Neural crest cell (in vitro differentiated cells): ENCODE measurements around the gene UROC1. TPM values are rescaled to one million over a fixed set of nuclear protein-coding genes. Genes with fewer than 3 reads are reported as not detected.

Source experiments
- DNase-seq: peaks from one replicate; pipeline ENCODE4 v3.0.0; 2021; ENCODE audit warnings: low read depth, mixed read lengths, low spot score
- H3K27ac Mint-ChIP-seq: one replicate; pipeline ENCODE4 v1.8.0; 2021; ENCODE audit warnings: mild to moderate bottlenecking, mixed read lengths; ENCODE audit not compliant: unreplicated experiment
- H3K27me3 Mint-ChIP-seq: 2 replicates; pipeline ENCODE4 v1.8.0; 2021; ENCODE audit warnings: low read depth, mild to moderate bottlenecking, mixed read lengths
- H3K36me3 Mint-ChIP-seq: 2 replicates; pipeline ENCODE4 v1.8.0; 2021; ENCODE audit warnings: low read depth, mild to moderate bottlenecking, mixed read lengths
- H3K4me1 Mint-ChIP-seq: 2 replicates; pipeline ENCODE4 v1.8.0; 2021; ENCODE audit warnings: mixed read lengths
- H3K4me3 Mint-ChIP-seq: one replicate; pipeline ENCODE4 v1.8.0; 2021; ENCODE audit warnings: mild to moderate bottlenecking, mixed read lengths
- H3K9me3 Mint-ChIP-seq: 2 replicates; pipeline ENCODE4 v1.8.0; 2021; ENCODE audit warnings: mixed read lengths
- total RNA-seq: library from RNA; stranded (reverse); gene quantifications from 2 replicates; pipeline ENCODE4 v1.2.1, GENCODE V29; 2021
- TF ChIP-seq, protein P1 (sequence below): fragments of 200-600 bp; sonication (generic); conservative IDR thresholded peaks from 2 replicates; pipeline ENCODE4 v1.5.0; 2021; ENCODE audit warnings: antibody characterized with exemption, mild to moderate bottlenecking

UROC1 gene
- total RNA-seq, 1 donor from 2014 or later: not detected

DNA sequence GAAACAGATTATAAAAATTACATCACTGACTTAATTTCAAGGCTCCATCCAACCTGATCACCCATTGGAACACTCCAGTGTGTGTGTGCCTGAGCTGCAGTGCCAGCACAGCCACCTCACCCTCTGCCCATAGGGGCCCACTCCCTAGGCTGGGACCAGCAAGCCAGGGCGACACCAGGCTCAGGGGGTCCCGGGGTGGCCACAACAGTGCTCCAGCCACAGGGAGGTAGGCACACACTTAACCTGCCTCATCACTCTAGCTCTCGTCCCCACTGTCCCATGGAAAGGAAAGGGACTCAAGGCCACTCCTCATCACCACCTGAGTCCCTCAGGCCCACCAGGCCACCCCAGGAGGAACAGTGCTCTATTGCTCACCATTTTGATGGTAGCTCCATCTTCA is 66.8 kb downstream of the UROC1 start:
- Mint-ChIP-seq H3K9me3 (no peaks in the 10 kb centered on the region), H3K27ac (no peak overlapping the region), H3K36me3 (peaks cover 7% of the 10 kb centered on the region), H3K27me3 (no peaks in the 10 kb centered on the region), H3K4me1 (peaks cover 15% of the 10 kb centered on the region), H3K4me3 (no peak overlapping the region)
- no peak for DNase-seq
- TF ChIP-seq, protein P1, sequence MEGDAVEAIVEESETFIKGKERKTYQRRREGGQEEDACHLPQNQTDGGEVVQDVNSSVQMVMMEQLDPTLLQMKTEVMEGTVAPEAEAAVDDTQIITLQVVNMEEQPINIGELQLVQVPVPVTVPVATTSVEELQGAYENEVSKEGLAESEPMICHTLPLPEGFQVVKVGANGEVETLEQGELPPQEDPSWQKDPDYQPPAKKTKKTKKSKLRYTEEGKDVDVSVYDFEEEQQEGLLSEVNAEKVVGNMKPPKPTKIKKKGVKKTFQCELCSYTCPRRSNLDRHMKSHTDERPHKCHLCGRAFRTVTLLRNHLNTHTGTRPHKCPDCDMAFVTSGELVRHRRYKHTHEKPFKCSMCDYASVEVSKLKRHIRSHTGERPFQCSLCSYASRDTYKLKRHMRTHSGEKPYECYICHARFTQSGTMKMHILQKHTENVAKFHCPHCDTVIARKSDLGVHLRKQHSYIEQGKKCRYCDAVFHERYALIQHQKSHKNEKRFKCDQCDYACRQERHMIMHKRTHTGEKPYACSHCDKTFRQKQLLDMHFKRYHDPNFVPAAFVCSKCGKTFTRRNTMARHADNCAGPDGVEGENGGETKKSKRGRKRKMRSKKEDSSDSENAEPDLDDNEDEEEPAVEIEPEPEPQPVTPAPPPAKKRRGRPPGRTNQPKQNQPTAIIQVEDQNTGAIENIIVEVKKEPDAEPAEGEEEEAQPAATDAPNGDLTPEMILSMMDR: no peak

DNA sequence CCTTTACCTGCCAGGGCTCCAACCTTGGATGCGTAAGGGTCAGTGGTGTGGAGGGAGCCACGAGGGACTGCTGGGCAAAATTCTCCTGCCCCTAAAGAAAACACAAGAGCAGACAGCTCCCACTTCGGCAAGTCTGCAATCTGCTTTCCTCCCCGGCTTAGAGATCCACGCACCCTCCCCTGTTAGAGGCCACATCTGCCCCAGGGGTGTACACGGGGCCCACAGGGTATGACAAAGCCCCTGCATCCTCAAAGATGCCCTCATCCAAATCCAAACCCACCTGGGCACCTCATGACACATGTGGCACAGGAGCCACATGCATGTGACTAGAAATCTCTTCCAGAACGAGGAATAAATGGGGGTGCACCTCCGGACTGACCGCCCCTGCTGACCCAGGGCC is 67.4 kb downstream of the UROC1 start:
- peaks cover 11% of the 10 kb centered on the region for H3K4me1 Mint-ChIP-seq
- TF ChIP-seq, protein P1: no peak
- H3K4me3 Mint-ChIP-seq: no peak overlapping the region
- no peak for DNase-seq
- H3K27me3 Mint-ChIP-seq: no peaks in the 10 kb centered on the region
- no peaks in the 10 kb centered on the region for H3K9me3 Mint-ChIP-seq
- no peak overlapping the region for H3K27ac Mint-ChIP-seq
- peaks cover 4% of the 10 kb centered on the region for H3K36me3 Mint-ChIP-seq

DNA sequence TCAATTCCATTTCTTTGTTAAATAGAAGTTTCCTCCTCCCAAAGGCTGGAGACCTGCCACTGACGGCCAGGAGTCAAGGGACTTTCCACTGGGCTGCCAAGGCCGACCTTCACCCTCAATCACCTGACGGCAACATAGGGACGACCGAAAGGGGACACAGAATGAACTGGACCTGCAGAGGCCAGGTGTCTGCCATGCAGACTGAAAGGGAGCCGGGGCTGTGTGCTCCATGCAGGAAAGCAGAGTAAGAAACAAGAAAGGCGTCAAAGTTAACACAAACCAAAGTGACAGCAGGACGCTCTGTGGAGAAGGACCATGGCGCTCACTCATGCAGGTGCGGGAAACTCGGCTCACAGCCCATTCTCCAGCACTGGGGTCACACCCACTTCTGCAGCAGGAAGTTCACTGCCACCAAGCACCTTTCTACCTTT is 67.9 kb downstream of the UROC1 start:
- Mint-ChIP-seq H3K4me1 (peaks cover 5% of the 10 kb centered on the region), H3K36me3 (peaks cover 4% of the 10 kb centered on the region), H3K4me3 (no peak overlapping the region), H3K9me3 (no peaks in the 10 kb centered on the region), H3K27me3 (no peaks in the 10 kb centered on the region), H3K27ac (no peak overlapping the region)
- DNase-seq: no peak
- TF ChIP-seq, protein P1: no peak

DNA sequence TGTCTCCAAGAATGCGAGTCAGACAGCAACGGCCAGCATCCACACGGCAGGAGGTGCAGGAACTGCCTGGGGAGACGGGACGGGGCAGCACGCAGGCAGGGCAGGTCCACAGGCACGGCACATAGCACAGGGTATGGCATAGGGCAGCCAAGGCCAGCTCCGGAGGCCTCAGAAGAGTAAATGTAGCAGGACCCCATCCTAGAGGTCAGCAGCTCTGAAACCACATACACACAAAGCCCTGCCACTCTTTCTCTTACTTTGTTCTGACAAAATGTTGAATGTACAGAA is 68.7 kb downstream of the UROC1 start:
- Mint-ChIP-seq H3K27ac (no peak overlapping the region), H3K4me1 (no peaks in the 10 kb centered on the region), H3K9me3 (no peaks in the 10 kb centered on the region), H3K27me3 (no peaks in the 10 kb centered on the region), H3K4me3 (no peak overlapping the region), H3K36me3 (peaks cover 4% of the 10 kb centered on the region)
- DNase-seq: no peak
- TF ChIP-seq, protein P1: no peak

DNA sequence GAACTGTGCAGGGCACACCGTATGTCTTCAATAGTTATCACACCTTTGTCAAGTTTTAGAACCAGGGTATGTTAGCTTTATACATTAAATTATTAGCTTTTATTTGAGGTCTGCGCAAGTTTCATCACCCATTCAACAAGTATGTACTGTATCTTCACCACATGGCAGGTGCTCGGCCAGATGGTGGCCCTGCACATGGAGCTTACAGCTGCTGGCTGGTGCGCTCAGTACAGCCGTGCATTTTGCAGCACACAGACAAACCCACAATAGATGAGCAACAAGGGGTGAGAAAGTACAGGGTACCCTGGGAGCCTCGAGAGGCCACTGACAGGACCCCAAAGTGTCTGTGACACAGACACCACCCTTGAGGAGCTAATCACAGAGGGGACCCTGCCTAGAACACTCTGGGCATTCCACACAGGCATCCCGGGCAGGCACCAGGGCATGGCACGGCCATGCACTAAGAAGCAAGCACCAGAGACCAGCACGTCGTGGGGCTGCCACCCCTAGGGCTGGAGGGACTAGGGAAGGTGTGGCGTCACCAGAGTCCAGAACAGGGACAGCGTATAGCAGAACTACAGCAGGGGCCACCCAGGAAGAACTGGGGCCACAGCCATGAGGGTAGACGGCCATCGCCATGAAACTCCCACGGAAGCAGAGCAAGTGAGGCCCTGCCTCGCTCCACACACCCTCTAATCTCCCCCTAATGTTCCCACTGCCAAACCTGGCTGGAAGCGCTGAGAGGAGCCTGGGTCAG is 69.3 kb downstream of the UROC1 start:
- Mint-ChIP-seq H3K4me3 (no peak overlapping the region), H3K27ac (peak overlapping the region; percentile 50), H3K4me1 (peaks cover under 1% of the 10 kb centered on the region), H3K9me3 (no peaks in the 10 kb centered on the region), H3K27me3 (no peaks in the 10 kb centered on the region), H3K36me3 (peaks cover 4% of the 10 kb centered on the region)
- DNase-seq: no peak
- TF ChIP-seq, protein P1: no peak
